Gastroesophageal sphincter (tissue), 4 donors: ENCODE measurements around the gene TPD52L2. TPM values are rescaled to one million over a fixed set of nuclear protein-coding genes. Genes with fewer than 3 reads are reported as not detected.

ENCODE experiments used
- ATAC-seq: fragments of 150-250 bp; one replicate; pipeline ENCODE4 v1.9.1; 2016; ENCODE audit warnings: mild to moderate bottlenecking, moderate library complexity
- H3K27ac ChIP-seq, 4 donors: fragments of 200-600 bp; sonication (generic) in 3 of 4; 1 replicate in 3 of 4; 2 replicates in 1 of 4; pipeline ENCODE4 v1.5.1; 2016 to 2019
- H3K27me3 ChIP-seq: fragments of 200-600 bp; sonication (generic); one replicate; pipeline ENCODE4 v1.5.1; 2019
- H3K36me3 ChIP-seq, 2 donors: fragments of 200-600 bp; sonication (generic); one replicate each; pipeline ENCODE4 v1.5.1; 2019; ENCODE audit warnings: control low read depth in 1 of 2
- H3K4me1 ChIP-seq, 3 donors: fragments of 200-600 bp; sonication (generic); 1 replicate in 2 of 3; 2 replicates in 1 of 3; pipeline ENCODE4 v1.5.1; 2016 to 2019; ENCODE audit warnings: control low read depth in 2 of 3
- H3K4me3 ChIP-seq, 2 donors: fragments of 200-600 bp; sonication (generic); one replicate each; pipeline ENCODE4 v1.5.1; 2019; ENCODE audit warnings: mild to moderate bottlenecking in 1 of 2, moderate library complexity in 1 of 2
- H3K9me3 ChIP-seq, 3 donors: fragments of 200-600 bp; sonication (generic); one replicate each; pipeline ENCODE4 v1.5.1; 2017 to 2019; ENCODE audit warnings: control low read depth in 2 of 3
- EP300 ChIP-seq: sonication (generic); formaldehyde crosslinking; IDR thresholded peaks from one replicate; pipeline ENCODE4 v1.6.1; 2017; ENCODE audit warnings: antibody characterized with exemption, mild to moderate bottlenecking
- POLR2A ChIP-seq, 2 donors: fragments of 450-650 bp; IDR thresholded peaks; one replicate each; pipeline ENCODE4 v1.6.1; 2017; ENCODE audit warnings: antibody characterized with exemption in 2 of 2, mild to moderate bottlenecking in 2 of 2, moderate library complexity in 1 of 2
- POLR2AphosphoS5 ChIP-seq: sonication (generic); formaldehyde crosslinking; IDR thresholded peaks from one replicate; pipeline ENCODE4 v1.6.1; 2017; ENCODE audit warnings: antibody characterized with exemption
- WGBS, 2 donors: methylation state at CpG; one replicate each; pipeline ENCODE4 v1.1.5; 2018; ENCODE audit warnings: low coverage in 1 of 2; 5-methylcytosine and 5-hydroxymethylcytosine counted together
- total RNA-seq, 4 donors: library from RNA; depleted of rRNA; stranded (reverse); fragments of >200 nt; gene quantifications; one replicate each; pipeline ENCODE4 v1.1.0, GENCODE V29; 2016
- TF ChIP-seq, protein P1 (sequence below), 4 experiments: fragments of 200-600 bp in 2 of 4; fragments of 450-650 bp in 2 of 4; sonication (generic) in 1 of 4; IDR thresholded peaks; one replicate each; pipeline ENCODE4 v1.5.1; 2017 to 2019; ENCODE audit warnings: antibody characterized with exemption in 4 of 4, mild to moderate bottlenecking in 2 of 4, moderate library complexity in 2 of 4

Gene TPD52L2
- total RNA-seq, 4 donors from 2014 or later = 136 to 157 (median 145) TPM

DNA sequence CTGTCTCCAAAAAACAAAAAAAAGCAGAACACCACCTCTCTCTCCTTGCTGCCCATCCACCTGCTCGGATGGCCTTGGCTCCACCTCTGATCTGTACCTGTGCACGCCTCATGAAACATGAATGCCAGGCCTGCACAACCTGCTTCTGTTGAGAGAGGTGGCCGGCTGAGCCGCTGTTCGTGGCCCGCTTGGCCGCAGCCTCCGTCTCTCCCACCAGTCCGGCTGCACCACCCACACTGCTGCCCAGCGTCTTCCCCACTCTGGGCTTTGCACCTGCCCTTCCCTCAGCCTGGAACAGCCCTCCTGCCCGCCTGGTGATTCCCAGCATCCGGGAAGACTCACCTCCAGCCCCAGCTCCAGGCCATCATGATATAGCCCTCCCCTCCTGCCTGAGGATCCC lies 21.8 kb upstream of the TPD52L2 start:
- no peaks in the 10 kb centered on the region for H3K9me3 ChIP-seq
- WGBS, 2 donors = 70 to 91% methylated on average over 2 to 11 of the region's 12 CpGs
- no peak overlapping the region for H3K27ac ChIP-seq
- H3K4me3 ChIP-seq = no peak overlapping the region
- TF ChIP-seq EP300 (no peak), POLR2A (IDR thresholded peaks at IDR 0.05) (no peak), POLR2AphosphoS5 (no peak)
- TF ChIP-seq, protein P1, sequence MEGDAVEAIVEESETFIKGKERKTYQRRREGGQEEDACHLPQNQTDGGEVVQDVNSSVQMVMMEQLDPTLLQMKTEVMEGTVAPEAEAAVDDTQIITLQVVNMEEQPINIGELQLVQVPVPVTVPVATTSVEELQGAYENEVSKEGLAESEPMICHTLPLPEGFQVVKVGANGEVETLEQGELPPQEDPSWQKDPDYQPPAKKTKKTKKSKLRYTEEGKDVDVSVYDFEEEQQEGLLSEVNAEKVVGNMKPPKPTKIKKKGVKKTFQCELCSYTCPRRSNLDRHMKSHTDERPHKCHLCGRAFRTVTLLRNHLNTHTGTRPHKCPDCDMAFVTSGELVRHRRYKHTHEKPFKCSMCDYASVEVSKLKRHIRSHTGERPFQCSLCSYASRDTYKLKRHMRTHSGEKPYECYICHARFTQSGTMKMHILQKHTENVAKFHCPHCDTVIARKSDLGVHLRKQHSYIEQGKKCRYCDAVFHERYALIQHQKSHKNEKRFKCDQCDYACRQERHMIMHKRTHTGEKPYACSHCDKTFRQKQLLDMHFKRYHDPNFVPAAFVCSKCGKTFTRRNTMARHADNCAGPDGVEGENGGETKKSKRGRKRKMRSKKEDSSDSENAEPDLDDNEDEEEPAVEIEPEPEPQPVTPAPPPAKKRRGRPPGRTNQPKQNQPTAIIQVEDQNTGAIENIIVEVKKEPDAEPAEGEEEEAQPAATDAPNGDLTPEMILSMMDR (IDR thresholded peaks at IDR 0.05) = no peak
- no peaks in the 10 kb centered on the region for H3K36me3 ChIP-seq
- no peak for ATAC-seq
- peaks cover 39% of the 10 kb centered on the region for H3K27me3 ChIP-seq
- peaks cover 0 to 36% (median 21%) of the 10 kb centered on the region in 3 donors for H3K4me1 ChIP-seq

DNA sequence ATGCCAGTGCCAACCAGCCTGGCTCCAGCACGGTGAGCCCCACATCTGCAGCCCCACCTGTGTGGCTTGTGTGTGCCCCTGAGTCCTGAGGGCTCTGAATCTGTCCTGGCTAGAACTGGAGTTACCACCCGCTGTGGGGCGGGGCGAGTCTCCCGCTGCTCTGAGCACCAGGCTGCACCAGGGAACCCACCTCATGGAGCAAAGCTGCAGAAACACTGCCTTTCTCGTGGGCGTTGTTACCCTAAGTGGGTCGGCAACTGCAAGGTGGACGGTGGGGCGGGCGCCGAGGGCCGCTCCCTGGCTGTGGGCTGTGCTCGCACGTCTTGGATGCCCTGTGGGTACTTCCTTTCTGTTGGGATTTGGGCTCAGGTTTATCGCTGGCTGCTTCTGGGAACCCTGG lies 21.3 kb upstream of the TPD52L2 start:
- Histone ChIP-seq H3K36me3 (no peaks in the 10 kb centered on the region), H3K4me1 (peaks cover 0 to 39% (median 21%) of the 10 kb centered on the region in 3 donors), H3K27ac (peak overlapping the region in 1 of 4 donors; percentile 35), H3K27me3 (peaks cover 41% of the 10 kb centered on the region), H3K4me3 (no peak overlapping the region), H3K9me3 (no peaks in the 10 kb centered on the region)
- ATAC-seq = no peak
- WGBS, 2 donors = 100% methylated on average over 1 of the region's 16 CpGs; no CpG with 5 or more reads in 1 of the 2 donors
- TF ChIP-seq EP300 = no peak
- TF ChIP-seq, protein P1 (IDR thresholded peaks at IDR 0.05) = no peak
- no peak for TF ChIP-seq POLR2AphosphoS5
- TF ChIP-seq POLR2A (IDR thresholded peaks at IDR 0.05) = no peak

DNA sequence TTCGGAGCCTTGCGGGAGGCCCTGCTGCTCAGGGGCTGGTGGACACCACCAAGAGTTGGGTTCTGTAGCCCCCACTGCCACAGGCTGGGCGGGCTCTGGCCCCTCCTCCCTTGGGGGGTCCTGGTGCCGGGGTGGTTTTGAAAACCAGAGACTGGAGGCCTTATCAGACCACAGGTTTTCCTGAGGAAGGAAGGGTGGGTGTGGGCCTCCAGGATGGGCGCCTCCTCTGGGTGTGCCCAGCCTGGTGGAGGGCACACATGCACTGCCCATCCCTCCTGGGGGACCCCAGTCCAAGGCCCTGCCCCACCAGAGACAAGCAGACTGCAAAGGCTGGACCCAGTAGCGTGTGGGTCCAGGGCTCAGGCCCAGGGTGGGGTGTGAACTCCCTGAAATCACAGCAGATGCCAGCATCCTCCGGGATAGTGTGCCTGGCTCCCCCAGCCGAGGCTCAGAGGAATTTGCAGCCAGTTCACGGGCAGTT lies 20.5 kb upstream of the TPD52L2 start:
- Histone ChIP-seq H3K9me3 (no peaks in the 10 kb centered on the region), H3K27me3 (peaks cover 41% of the 10 kb centered on the region), H3K4me1 (peaks cover 0 to 39% (median 21%) of the 10 kb centered on the region in 3 donors), H3K4me3 (no peak overlapping the region), H3K27ac (peak overlapping the region in 1 of 4 donors; percentile 35), H3K36me3 (no peaks in the 10 kb centered on the region)
- 76% methylated on average over 2 of the region's 9 CpGs; no CpG with 5 or more reads in 1 of the 2 donors for WGBS, 2 donors
- no peak for ATAC-seq
- TF ChIP-seq EP300 (no peak), POLR2A (IDR thresholded peaks at IDR 0.05) (no peak), POLR2AphosphoS5 (no peak)
- TF ChIP-seq, protein P1 (IDR thresholded peaks at IDR 0.05) = no peak

DNA sequence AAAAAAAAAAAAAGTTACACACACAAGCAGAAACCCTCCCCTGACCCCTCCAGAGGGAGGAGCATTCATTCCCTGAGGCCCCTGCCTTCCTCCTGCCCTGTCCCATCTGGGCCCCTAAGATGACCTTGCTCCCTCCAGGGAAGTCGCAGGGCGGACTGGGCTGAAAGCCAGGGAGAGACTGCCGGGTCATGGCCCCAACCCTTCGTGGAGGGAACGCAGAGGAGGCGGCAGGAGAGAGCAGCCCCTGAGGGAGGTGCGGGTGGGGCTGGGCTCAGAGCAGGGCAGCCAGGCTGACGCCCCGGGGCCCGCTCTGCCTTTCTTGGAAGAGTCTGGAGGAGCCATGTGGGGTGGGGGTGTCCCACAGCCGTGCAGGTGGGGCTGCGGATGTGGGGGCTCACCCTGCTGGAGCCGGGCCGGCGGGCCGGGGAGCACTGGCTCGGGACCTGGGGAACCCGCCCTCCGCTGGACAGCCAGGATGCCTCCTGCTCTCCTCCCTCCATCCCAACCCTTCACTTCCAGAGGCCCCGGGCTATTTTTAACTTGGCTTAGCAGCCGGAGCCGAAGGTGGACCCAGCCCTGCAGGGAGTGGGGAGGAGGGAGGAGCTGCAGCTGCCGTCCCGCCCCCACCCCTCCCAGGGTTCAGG lies 18.8 kb upstream of the TPD52L2 start:
- WGBS, 2 donors = 0% methylated on average over 2 to 3 of the region's 24 CpGs
- no peaks in the 10 kb centered on the region for H3K9me3 ChIP-seq
- no peaks in the 10 kb centered on the region for H3K36me3 ChIP-seq
- H3K27me3 ChIP-seq = peaks cover 41% of the 10 kb centered on the region
- peak; percentile 61 for ATAC-seq
- peak overlapping the region in 3 of 4 donors; percentile 41 to 77 (median 73) for H3K27ac ChIP-seq
- TF ChIP-seq EP300 (no peak), POLR2A (IDR thresholded peaks at IDR 0.05) (no peak), POLR2AphosphoS5 (no peak)
- TF ChIP-seq, protein P1 (IDR thresholded peaks at IDR 0.05) = no peak
- H3K4me3 ChIP-seq = peak overlapping the region in 1 of 2 donors; percentile 27
- peaks cover 0 to 39% (median 21%) of the 10 kb centered on the region in 3 donors for H3K4me1 ChIP-seq

DNA sequence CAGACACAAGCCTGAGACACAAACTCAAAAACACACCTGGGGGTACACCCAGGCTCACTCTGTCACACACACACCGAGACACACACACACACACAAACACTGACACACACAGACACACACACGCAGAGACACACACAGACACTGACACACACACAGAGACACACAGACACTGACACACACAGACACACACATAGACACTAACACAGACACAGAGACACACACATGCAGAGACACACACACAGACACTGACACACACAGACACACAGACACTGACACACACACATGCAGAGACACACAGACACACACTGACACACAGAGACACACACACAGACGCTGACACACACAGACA lies 18.2 kb upstream of the TPD52L2 start:
- Histone ChIP-seq H3K4me1 (peaks cover 0 to 39% (median 21%) of the 10 kb centered on the region in 3 donors), H3K9me3 (no peaks in the 10 kb centered on the region), H3K36me3 (no peaks in the 10 kb centered on the region), H3K4me3 (no peak overlapping the region), H3K27ac (peak overlapping the region in 3 of 4 donors; percentile 41 to 77 (median 73)), H3K27me3 (peaks cover 41% of the 10 kb centered on the region)
- WGBS, 2 donors = 17% methylated on average over 1 of the region's 3 CpGs; no CpG with 5 or more reads in 1 of the 2 donors
- no peak for ATAC-seq
- TF ChIP-seq, protein P1 (IDR thresholded peaks at IDR 0.05) = no peak
- TF ChIP-seq POLR2A (IDR thresholded peaks at IDR 0.05) = no peak
